GM21717 (cell line): ENCODE data around the gene THEMIS.

Experiments
- ATAC-seq: cut with Tn5 transposase; IDR thresholded peaks from one replicate; pipeline ENCODE4 v1.9.1; 2021; ENCODE audit warnings: mild to moderate bottlenecking, moderate library complexity; ENCODE audit not compliant: unreplicated experiment

The THEMIS gene

DNA sequence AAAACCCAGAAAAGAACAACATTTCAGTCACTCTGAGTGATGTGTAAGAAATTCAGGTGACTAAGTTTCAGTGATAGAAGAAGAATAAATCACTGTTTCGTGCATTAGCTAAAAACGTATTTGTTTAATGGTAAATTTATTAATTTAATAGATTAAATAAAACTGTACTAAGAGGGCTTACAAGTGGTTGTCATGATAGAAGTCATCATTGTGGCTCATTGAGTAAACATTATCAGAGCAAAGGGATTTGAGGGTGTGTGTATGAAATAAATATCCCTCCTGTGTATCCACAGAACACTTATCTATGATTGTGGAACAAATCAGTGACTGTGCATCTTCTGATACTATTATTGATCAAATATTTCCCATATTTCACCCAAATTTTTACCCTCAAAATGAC, 40.1 kb downstream of the THEMIS start:
- no peak for ATAC-seq

DNA sequence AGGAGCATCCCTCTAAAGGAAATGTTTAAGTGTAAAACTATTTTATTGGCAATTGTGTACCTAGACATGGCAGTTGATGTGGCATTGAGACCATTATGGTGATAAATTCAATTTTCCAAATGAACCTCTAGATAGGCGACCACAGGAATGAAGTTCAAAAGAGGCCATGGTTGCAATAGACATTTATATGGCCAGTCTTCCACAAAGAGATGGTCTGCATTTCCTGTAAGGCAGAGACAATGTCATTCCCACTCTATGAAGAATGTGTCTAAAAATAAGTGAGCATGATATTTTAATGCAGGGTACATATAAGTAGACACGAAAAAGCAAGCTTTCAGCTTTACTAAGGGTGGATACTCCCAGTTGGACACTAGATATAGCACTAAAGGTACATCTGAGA, 40.9 kb downstream of the THEMIS start:
- no peak for ATAC-seq

DNA sequence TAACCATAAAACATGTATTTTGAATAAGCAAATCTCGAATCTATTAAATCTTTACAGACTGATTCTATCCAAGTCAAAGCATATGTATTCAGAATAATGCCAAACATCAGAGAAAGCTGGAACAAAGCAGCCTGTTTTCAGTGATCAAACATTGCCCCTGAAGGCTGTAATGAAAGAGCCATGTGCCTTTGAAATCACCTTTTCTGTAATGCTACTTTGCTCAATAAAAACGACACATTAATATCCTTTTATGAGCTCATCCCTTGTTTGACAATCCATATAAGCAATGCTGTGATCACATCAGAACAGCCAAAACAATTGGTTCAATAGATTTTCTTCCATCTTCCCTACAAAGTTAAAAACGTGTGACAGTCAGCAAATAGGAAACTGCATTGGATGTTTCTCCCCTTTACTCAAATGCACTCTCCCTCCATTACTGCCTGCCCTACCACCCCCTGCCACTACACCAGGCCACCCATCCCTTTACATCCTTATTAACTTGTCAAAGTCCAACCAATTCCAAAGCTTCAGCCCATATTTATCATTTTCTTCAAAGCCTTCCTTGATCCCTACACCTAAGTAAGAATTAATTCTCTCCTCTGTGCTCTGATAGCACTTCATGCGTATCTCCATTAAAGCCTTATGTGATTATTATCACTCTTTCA, 42.0 kb downstream of the THEMIS start:
- no peak for ATAC-seq

DNA sequence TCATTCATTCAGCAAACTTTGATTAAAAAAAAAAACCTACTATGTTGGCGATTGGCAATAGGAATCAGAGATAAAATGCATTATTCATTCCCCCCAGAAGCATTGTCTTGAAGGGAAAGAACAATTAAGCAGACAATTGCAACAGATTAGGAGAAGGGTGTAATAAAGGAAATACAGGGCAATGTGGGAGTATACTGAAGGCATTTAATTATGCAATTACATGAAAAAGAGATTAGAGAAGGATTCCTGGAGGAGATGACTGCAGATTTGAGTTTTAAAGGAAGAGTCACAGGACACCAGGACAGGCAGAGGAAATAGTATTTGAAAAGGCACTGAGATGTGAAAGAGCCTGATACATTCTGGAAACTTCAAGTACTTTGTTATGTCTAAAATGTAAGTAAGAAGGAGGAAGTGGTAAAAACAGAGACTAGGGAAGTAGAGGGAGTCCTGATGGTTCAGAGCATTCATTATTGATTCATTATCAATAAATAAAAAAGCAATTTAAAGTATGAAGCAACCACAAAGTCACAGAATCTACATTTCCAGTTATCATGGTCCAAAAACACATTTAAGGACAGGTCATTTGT, 43.7 kb downstream of the THEMIS start:
- no peak for ATAC-seq

DNA sequence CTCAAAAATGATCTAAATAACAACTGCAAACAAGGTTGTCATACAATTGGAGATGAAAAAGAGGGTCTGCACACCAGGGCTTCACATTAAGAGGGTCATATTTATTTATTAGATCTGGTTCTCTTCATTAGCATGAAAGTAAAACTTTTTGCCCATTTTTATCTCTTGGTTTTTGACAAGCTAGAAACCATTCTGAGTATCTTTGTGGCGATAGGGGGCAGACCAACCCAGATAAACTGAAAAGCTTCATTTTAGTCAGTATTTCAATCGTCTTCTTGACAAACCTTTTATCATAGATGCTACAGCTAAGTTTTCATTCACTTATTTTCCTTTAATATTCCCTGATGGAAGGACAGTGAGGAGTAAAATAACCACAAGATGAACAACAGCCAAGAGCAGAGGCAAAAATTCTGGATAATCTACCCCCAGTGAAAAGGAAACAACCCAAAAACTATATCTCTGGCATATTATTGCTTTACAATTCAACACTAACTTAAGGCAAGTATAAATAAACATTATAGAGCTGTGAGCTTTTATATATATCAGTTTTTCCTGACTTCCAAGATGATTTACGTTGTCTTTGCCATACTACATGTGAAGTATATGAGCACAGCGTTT, 45.2 kb downstream of the THEMIS start:
- ATAC-seq, result no peak

DNA sequence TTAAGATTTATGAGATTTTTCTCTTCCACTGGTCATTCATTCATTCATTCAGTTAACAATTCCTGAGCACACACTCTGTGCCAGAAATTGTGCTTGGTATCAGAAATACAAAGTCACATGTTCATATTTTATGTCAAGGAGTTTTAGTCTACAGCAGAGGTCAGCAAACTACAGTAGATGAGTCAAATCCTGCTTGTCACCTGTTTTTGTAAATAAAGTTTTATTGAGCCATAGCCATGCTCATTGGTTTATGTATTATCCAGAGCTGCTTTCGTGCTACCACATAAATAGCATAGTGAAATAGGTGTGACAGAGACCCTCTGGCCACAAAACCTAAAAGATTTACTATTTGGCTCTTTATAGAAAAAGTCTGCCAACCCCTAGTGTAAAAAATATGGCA, 46.8 kb downstream of the THEMIS start:
- no peak for ATAC-seq

DNA sequence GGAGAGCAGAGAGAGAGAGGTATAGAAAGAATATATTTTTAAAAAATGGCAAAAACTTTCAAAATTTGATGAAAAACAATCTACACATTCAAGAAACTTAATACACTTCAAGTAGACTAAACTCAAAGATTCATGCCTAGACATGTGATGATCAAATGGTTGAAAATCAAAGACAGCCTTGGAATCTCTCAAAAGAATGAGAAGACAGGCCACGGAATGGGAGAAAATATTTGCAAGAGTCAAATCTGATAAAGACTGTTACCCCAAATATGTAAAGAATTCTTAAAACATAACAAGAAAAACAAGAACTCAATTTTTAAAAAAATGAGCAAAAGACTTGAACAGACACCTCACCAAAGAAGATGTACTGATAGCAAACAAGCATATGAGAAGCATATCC, 49.7 kb downstream of the THEMIS start:
- ATAC-seq, result no peak

DNA sequence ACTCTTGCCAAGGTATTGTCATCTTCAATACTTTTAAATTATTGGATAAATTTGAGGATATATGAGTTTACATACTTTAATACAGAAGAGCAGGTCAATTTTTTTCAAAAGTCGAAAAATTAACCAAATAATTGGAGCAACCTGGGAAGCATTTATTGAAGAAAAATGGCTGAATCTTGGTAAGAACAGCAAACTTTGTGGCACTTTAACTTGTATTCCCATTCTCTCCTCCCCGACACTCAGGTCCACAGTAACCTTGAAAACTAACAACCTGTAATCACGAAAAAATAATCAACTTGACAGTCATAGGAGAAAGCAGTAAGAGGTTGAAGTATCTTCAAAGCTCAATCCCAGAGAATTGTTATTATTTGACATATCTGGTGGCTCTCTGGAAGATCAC, 55.6 kb downstream of the THEMIS start:
- ATAC-seq, result no peak

DNA sequence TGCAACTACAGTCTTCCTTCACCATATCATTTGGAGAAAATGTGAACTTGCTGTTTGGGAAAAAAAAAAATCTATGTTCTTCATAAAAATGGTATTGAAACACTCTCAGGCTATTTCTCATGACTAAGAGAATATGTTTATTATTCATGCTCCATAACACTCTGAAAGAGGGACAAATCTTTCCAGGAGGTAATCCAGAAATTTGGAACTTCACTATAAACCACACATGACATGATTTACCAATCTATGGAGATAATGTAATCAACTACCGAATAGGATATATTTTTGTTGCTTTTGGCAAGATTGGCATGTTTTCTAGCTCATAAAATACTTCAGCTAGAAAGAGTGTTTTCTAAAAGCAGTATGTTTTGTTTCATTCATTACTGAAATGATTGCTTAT, 56.3 kb downstream of the THEMIS start:
- ATAC-seq, result no peak

DNA sequence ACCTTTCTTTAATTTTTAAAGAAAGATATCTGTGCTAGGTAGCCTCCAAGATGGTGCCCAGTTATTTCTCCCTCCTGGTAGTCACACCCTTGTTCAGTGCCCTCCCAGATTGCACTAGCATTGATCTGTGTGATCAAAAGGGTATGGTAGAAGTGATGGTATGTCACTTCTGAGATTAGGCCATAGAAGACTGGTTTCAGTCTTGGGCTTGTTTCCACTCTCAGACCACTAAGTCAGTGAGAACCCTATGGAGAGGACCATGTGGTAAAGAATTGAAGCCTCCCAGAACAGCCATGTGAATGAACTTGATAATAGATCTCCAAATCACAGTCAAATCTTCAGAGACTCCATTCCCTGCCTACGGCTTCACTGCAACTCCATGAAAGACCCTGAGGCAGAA, 57.3 kb downstream of the THEMIS start:
- ATAC-seq, result no peak

DNA sequence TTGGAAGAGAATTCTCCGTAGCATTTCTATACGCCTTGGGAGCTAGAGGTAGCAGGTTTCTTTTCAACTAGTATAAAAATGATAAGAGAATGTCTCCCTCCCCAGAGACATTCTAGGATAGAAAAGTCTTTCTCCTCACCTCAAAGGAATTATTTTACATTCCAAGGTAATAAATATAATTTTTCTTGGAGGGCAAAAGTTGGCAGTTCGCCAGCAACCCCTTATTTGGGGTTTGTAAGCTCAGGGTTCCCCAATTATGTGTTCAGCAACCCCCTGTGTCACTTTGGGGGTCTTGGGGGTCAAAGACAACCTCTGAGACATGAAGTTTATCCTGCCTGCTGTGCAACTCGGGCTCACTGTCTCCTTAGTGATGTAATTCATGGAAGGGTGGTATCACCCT, 58.3 kb downstream of the THEMIS start:
- ATAC-seq, result no peak

DNA sequence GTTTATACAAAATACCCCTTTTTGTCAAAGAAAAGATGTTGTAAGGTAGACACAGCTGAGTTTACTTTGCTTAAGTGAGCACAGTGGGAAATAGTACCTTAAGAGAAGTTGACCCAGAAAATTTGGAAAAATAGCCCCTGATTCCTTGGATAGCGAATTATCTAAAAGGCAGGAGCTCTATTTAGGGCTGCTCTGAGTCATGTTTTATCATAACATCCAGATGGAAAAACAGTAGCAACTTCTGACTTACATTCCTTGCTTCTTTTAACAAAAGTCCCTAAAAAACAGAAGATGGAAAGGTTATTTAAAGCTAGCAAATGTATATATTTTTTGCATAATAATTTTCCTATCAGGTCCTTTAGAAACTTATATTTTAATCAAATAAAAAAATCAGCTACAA, 59.0 kb downstream of the THEMIS start:
- no peak for ATAC-seq

DNA sequence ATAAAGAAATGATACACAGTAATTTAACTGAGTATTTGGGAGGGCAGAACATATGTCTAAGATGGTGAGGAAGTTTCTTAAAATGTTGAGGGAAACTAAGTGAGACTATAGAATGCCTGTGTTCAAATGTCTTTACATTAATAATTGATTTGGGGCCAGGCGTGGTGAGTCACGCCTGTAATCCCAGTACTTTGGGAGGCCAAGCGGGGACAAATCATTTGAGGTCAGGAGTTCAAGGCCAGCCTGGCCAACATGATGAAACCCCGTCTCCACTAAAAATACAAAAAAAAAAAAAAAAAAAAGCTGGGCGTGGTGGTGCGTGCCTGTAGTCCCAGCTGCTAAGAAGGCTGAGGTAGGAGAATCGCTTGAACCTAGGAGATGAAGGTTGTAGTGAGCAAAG, 66.7 kb downstream of the THEMIS start:
- no peak for ATAC-seq

DNA sequence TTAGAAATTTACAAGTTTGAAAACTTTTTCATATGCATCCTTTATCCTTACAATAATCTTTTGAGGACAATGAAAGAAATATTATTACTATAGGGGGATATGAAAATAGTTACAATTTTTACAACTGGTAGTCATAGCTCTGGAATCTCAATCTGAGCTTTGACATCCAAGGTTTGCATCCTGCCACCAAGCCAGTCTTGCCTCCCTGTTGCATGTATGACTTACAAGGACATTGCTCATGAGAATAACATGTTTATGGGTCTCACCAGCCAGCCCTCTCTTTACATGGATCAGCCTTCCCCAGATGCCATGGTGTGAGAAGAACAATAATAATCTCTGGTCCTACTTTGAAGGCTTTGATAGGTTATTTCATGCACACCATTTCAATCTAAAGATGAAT, 67.5 kb downstream of the THEMIS start:
- no peak for ATAC-seq

DNA sequence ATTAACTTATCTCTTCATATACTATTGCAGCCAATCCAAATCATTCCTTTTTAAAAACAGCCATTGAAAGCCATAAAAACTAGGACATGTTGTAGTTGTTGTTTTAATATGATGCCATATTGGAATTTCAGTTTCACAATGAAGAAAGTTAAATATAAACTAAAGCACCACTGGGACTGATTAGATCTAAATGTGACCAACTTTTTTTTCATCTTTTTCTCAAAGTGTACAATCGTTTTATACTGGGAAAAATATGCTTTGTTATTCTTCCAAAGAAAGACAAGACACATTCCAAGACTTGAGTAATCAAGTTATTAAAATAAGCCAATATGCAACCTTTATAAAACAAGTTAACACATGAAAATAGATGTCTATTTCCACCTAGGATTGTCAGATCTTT, 68.5 kb downstream of the THEMIS start:
- no peak for ATAC-seq

DNA sequence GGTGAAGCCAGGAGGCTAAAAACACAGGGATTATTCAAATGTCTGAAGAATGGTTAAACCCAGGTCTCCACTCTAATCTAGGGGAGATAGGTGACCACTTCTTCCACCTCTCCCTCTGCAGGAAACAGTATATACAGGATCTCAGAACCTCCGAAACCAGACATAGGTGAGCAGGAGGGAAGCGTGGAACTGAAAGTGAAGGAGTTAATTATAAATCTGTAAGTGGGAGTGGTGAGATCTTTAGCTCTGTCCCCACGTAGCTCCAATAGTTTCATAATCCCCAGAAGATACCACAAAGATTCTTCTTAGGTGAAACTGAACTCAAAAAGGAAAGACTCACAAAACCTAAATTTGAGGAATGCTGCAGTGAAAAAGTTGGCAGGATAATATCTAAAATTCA, 76.8 kb downstream of the THEMIS start:
- ATAC-seq, result no peak

DNA sequence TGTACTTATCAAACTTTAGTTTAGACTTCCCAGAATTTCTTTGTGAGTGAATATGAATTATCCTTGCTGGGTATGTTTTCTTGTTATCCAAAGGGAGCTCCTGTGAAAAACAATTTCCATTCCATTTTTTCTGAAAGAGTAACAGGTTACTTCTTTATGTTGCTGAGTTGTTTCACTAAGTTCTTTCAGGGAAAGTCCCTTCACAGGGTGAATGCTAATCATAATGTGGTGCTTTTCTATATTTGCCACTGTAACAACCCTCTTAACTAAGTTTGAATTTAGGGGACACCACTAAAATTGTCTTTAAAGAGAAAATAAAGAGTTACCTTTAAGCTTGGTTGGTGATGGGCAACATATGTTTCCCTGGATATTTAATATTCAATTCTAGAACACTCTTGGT, 79.4 kb downstream of the THEMIS start:
- ATAC-seq, result no peak

DNA sequence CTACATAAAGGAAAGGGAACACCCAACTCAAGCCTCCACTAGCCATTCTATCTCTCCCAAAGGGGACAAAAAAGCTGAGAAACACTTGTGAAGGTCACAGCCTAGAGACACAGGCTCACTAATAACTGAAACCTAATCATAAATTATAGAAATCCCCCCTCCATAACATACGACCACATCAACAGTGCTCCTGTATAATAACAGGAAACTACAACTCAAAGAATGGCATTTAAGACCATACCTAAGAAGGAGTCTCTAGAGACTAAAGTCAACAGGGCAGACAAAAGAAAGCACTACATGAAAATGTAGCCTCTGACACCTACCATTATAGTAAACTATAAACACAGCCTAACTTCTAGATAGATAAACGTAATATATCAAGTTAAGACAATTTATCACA, 82.7 kb downstream of the THEMIS start:
- no peak for ATAC-seq

DNA sequence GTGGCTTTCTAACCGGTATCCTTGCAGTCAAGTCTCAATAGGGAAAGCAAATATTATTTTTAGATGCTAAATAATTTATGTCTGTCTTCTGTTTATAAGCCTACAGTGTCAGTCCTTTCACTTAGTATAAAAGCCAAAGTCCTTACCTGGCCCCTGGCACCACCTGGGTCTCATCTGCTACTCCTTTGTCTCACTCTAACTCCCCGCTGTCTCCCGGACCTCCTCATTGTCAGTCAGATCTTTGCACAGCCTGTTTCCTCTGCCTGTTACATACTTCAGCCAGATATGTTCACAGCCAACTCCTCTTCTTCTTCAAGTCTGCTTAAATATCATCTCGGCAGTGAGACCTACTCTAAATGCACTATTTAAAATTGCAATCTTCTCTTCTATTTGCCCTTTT, 84.2 kb downstream of the THEMIS start:
- no peak for ATAC-seq

DNA sequence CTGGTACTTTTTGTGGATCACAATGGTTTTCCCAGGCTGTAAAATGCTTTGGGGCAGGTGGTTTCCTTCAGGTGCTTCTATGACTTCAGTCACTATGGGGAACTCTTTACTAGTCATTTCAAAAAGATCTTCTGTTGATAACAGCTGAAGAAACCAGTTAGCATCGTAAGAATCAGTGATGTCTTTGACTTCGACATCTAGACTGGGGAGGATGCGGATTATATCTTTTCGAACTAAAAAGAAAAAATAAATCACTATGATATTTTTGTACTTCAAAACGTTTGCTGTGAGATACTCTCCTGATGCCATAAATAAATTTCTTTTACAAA, 87.2 kb downstream of the THEMIS start:
- no peak for ATAC-seq

DNA sequence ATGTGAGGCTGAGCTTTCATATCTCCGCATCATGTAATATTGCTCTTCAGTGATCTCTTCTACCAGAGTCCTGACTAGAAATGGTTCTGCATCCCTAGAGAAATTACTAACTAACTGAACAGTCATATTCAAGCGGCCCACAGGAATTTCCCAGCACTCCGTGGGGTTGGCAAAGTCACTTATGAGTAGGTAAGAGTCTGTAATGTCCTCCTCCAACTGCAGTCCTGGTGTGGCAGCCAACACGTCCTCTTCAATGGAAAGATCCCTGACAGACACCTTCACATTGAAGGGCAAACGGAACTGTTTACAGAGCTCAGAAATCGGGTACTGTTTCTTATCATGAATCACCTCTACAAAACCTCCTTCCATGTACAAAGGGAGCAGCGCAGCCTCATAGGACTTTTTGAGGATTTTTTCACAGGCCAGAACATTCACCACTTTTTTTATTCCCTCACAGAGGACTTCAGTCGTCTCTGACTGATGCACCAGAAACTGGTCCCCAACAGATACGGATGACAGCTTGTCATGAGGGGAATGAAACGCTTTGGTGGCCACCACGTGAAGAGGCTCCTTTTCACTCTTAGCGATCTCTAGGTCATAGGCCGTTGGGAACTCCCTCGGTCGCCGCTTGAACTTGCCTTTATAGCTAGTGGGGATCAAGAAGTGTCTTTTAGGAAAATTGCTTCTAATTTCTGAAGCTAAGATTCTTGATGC, 87.7 kb downstream of the THEMIS start:
- ATAC-seq, result no peak

DNA sequence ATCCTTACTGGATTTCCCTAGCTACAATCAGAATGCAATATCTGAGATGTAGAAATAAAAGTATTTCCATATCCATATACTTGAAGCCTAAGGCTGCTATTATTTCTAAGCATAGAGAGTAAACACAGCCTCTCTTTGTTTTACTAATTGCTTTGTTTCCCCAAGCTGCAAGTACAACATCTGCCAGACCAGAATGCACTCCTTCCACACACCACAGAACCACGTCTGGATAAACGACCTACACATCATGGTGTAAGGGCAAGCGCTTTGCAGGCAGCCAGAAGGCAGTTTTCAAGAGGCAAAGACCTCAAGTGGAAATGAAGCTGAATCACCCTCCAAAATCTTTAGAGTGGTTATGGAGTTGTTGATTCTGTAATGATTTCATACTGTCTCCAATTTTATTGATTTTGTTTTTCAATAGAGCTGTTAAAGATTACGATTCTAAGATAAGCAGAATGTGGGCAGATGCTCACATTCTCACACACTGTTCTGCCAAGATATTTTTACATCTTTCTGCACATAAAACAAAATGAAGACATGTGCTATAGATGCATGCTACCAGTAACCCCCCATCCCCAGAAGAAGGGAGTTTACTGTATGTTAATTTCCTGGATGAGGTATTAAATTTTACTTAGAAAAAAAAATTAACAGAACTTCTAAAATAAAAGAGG, 88.8 kb downstream of the THEMIS start:
- no peak for ATAC-seq
